GM12865 (cell line): ENCODE measurements around the gene ZNF600.
"Not testable (repeated sequence)": the region's sequence is repeated elsewhere in the genome, so short reads cannot be mapped to it uniquely, and the experiment has no call there.

Experiments
- DNase-seq: peaks from one replicate; pipeline ENCODE4 v3.0.0; 2010; ENCODE audit warnings: low read depth
- H3K4me3 ChIP-seq: 2 replicates; pipeline ENCODE4 v1.5.1; 2011; ENCODE audit warnings: mild to moderate bottlenecking, low read depth, low read length, control low read depth
- CTCF ChIP-seq: IDR thresholded peaks from 2 replicates; pipeline ENCODE4 v1.5.1; 2011; ENCODE audit warnings: low read length, control low read depth, low read depth, inconsistent platforms; ENCODE audit not compliant: insufficient read depth; ENCODE audit errors: missing control alignments

ZNF600 gene

GRCh38 chr19:52743091-52743490 lies 43.5 kb downstream of the ZNF600 start:
- DNase-seq = no peak
- TF ChIP-seq CTCF = no peak
- no peak overlapping the region for H3K4me3 ChIP-seq

- no peak overlapping the region for H3K4me3 ChIP-seq
- TF ChIP-seq CTCF = no peak
- no peak for DNase-seq
Observed at GRCh38 chr19:52742516-52742915, 44.1 kb downstream of the ZNF600 start.

GRCh38 chr19:52741951-52742485 lies 44.6 kb downstream of the ZNF600 start:
- no peak for DNase-seq
- H3K4me3 ChIP-seq = no peak overlapping the region
- TF ChIP-seq CTCF = no peak

- H3K4me3 ChIP-seq, DNase-seq: not testable (repeated sequence)
Observed at GRCh38 chr19:52741371-52741770, 45.2 kb downstream of the ZNF600 start.

GRCh38 chr19:52739576-52739975 lies 47.0 kb downstream of the ZNF600 start:
- no peak for TF ChIP-seq CTCF
- H3K4me3 ChIP-seq = no peak overlapping the region
- DNase-seq = no peak

- no peak for TF ChIP-seq CTCF
- no peak for DNase-seq
- H3K4me3 ChIP-seq = no peak overlapping the region
Observed at GRCh38 chr19:52735734-52736133, 50.9 kb downstream of the ZNF600 start.

GRCh38 chr19:52734893-52735661 lies 51.5 kb downstream of the ZNF600 start, which contains the start of gene ZNF611:
ZNF611 (minus strand) TSS chr19:52735044; CDS start chr19:52715894, 19,150 bp downstream.
- peak; percentile 97 for DNase-seq
- peak; percentile 60 for TF ChIP-seq CTCF

More at GRCh38 chr19:52734893-52735661, 51.5 kb downstream of the ZNF600 start, which contains the start of gene ZNF611:
- H3K4me3 ChIP-seq = peak within 1 kb of the TSS; percentile 61
